Erythroblast (primary cell): ENCODE data around the gene PTPRD.

ENCODE experiments used
- DNase-seq, 2 experiments: peaks; one replicate each; lab custom pipeline; 2025; lab: John Stamatoyannopoulos, UW
- GATA1 ChIP-seq: IDR thresholded peaks from 2 replicates; pipeline ENCODE4 v1.6.1; 2011; ENCODE audit warnings: low read depth, mild to moderate bottlenecking, control low read depth, low read length, moderate library complexity
- POLR2A ChIP-seq: IDR thresholded peaks from 2 replicates; pipeline ENCODE4 v1.6.1; 2011; ENCODE audit warnings: mild to moderate bottlenecking, low read length

Gene PTPRD

GRCh38 chr9:9202276-9202675, 1410.5 kb downstream of the PTPRD start:
- DNase-seq = no peak
- TF ChIP-seq GATA1 (no peak), POLR2A (no peak)

DNA sequence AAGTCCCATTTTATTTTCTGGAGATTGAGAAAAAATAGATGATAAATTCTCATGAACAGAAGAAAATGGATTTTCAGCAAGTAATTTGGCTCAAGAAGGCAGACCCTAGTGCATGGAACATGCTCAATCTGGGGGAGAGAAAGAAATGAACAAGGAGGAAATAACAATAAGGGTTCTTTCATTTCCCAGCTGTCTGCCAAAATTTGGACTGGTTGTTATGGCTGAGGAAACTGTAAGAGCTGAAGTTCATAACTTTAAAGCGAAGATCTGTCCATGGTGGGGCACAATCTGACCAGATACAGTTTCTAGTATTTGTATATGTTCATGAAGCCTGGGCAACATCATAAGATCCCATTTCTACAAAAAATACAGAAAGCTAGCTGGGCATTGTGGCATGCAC, 1426.7 kb downstream of the PTPRD start:
- TF ChIP-seq POLR2A = no peak
- TF ChIP-seq GATA1 = no peak
- no peak for DNase-seq

DNA sequence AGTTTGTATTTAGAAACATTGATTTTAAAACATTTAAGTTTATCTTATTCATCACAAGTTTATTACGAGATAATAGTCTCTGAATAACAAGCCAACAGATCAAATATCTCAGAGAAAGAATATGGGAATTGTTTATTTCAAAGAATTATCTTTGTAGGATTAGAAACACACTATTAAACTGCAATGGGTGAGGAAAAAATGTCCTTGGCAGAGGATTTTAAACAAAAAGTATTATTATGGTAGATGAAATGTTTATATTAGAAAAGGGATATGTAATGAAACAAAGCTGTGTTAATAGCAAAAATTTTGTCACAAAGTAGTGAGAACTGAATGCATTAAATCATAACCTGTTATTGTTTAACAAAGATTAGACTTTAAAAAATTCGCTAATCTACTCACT, 1430.4 kb downstream of the PTPRD start:
- DNase-seq = no peak
- TF ChIP-seq GATA1 = no peak
- TF ChIP-seq POLR2A = no peak

DNA sequence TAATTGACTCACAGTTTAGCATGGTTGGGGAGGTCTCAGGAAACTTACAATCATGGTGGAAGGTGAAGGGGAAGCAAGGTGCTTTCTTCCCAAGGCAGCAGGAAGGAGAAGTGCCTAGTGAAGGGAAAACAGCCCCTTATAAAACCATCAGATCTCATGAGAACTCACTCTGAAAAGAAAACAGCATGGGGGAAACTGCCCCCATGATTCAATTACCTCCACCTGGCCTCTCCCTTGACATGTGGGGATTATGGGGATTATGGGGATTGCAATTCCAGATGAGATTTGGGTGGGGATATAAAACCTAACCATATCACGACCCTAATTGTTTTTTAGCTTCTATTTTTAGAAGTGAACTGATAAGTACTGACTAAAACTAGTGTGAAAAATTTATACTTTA, 1435.7 kb downstream of the PTPRD start:
- no peak for DNase-seq
- TF ChIP-seq POLR2A (no peak), GATA1 (no peak)

GRCh38 chr9:9174358-9174757, 1438.4 kb downstream of the PTPRD start:
- no peak for TF ChIP-seq GATA1
- TF ChIP-seq POLR2A = no peak
- no peak for DNase-seq

DNA sequence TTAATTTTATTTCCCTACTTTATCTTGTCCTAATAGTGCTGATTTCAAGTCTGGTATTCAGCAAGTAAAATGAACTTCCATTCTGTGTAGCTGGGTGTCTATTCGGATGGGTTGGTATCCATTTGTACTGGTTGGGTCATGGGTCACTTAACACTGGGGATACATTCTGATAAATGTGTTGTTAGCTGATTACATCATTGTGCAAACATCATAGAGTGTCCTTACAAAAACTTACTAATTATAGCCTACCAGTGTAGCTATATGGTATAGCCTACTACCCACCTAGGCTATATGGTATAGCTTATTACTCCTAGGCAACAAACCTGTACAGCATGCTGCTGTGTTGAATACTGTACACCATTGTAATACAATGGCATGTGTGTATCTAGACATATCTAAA, 1439.5 kb downstream of the PTPRD start:
- DNase-seq = no peak
- TF ChIP-seq GATA1 = no peak
- no peak for TF ChIP-seq POLR2A

GRCh38 chr9:9170439-9171134, 1442.2 kb downstream of the PTPRD start:
- DNase-seq = no peak
- TF ChIP-seq GATA1 (no peak), POLR2A (no peak)

DNA sequence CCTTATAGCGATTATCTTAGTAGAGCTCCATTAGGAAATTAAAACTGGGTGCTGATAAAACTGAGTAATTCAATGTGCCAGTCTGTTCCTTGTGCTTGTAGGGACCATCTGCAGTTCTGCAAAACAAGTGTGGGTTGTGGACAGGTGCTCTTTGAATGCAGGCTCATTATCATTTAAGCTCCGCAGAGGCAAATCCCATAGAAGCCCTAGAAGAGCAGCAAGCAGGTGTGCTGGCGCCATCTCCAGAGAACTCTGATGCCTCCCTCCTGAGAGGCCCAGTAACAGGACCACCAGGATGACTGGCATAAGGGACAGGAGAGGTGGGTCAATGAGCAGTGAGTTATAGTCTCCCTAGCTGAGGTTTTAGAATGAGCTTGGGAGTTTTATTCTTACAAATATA, 1470.8 kb downstream of the PTPRD start:
- DNase-seq = no peak
- TF ChIP-seq GATA1 = no peak
- TF ChIP-seq POLR2A = no peak

GRCh38 chr9:9133526-9133925, 1479.3 kb downstream of the PTPRD start:
- TF ChIP-seq POLR2A (no peak), GATA1 (no peak)
- DNase-seq = no peak

DNA sequence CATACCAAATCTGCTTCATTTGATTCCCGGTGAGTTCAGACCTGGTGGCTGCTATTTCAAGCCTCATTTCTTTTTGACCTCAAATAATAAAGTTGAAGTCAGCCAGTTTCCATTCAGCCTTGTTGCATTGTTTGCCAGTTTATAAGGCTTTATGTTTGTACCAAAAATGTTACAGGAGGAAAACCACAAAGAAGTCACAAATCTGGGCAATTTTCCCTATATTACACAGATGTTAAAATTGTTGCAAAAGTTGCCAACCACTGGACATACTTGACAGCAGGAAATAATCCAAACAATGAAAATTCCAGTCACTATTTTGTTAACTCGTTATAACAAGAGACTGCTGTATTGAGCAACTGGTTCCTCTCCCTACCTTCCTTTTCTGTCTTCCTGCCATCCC, 1488.2 kb downstream of the PTPRD start:
- no peak for TF ChIP-seq POLR2A
- TF ChIP-seq GATA1 = no peak
- no peak for DNase-seq

GRCh38 chr9:9122230-9122875, 1490.4 kb downstream of the PTPRD start:
- no peak for DNase-seq
- TF ChIP-seq GATA1 (no peak), POLR2A (no peak)

- DNase-seq = no peak
- no peak for TF ChIP-seq GATA1
Measured at GRCh38 chr9:9117866-9118265, 1494.9 kb downstream of the PTPRD start.

GRCh38 chr9:9112001-9112720, 1500.6 kb downstream of the PTPRD start:
- DNase-seq = no peak
- TF ChIP-seq GATA1 = no peak
- TF ChIP-seq POLR2A = no peak

- DNase-seq = no peak
- TF ChIP-seq GATA1 (no peak), POLR2A (no peak)
Measured at GRCh38 chr9:9108641-9109040, 1504.2 kb downstream of the PTPRD start.
